ENCODE results near the gene CCNO.

DNA sequence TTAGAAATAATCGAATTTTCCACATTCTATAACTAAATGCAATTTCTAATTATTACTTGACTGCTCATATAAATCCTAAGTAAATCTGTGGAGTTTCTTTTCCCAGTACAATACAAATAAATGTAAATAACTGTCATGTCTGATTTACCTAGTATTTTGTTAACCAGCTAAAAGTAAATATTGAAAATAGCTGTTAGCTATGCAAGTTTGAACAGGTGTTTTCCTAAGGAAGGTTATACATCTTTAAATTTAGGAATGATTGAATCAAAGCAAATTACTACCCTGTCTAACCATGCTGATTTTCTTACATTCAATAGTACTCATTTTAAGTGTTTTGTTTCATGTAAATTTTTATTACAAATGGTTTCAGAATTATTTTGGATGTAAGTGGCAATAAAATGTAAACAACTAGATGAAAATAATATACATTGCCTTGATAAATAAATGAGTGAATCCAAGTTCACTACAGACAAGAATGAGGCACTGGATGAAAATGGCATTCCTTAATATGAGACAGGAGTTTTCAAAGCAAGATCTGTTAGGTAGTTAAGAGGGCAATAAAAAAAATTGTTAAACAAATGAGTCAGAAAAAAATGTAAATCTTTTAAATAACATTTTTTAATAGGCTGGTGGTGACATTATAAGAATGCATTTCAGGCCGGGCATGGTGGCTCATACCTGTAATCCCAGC lies 22.1 kb downstream of the CCNO start:
- TF ChIP-seq, protein P1, sequence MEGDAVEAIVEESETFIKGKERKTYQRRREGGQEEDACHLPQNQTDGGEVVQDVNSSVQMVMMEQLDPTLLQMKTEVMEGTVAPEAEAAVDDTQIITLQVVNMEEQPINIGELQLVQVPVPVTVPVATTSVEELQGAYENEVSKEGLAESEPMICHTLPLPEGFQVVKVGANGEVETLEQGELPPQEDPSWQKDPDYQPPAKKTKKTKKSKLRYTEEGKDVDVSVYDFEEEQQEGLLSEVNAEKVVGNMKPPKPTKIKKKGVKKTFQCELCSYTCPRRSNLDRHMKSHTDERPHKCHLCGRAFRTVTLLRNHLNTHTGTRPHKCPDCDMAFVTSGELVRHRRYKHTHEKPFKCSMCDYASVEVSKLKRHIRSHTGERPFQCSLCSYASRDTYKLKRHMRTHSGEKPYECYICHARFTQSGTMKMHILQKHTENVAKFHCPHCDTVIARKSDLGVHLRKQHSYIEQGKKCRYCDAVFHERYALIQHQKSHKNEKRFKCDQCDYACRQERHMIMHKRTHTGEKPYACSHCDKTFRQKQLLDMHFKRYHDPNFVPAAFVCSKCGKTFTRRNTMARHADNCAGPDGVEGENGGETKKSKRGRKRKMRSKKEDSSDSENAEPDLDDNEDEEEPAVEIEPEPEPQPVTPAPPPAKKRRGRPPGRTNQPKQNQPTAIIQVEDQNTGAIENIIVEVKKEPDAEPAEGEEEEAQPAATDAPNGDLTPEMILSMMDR (IDR thresholded peaks at IDR 0.05) = no peak
- TF ChIP-seq POLR2A (IDR thresholded peaks at IDR 0.05) = no peak
